Measurements from ENCODE around the gene RIN3.
A peak's percentile ranks its signal among the peaks of the same experiment; 100 is the strongest.

Gene RIN3

DNA sequence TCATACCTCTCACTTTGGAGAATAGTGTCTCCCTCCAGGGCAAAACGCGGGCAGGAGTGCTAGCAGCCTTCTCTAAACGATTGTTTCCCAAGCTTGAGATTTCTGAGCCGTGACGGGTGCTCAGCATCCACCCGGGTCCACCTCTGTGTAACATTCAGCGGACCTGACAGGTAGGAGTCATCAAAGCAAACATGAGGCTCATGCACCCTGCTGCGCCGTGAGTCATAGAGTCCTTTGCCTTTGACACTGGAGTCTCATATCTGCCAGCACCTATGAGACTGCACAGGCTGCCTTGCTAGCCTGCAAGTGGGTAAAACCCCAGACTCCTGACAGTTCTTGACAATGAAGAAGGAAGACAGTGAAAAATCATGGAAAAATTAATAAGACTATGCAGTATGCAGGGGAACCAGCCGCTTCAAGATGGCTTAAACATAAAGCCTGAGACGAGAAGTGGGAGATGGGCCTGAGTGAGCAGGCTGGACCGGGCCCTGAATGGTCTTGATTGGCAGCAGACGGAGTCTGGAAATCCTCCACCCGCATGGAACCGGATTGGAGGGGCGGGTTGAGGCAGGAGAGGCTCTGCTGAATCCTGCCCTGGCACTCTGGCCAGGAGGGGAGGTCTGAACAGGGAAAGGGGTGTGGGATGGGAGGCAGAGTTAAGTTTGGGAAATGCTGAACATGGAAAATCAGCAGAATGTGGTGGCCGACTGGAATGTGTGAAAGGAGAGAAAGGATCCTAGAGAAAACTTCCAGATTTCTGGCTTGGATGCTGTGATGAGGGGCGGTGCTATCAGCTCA is 180.6 kb downstream of the RIN3 start:
- DNase-seq = no peak
- peaks cover 13% of the 10 kb centered on the region for H3K4me1 Mint-ChIP-seq

DNA sequence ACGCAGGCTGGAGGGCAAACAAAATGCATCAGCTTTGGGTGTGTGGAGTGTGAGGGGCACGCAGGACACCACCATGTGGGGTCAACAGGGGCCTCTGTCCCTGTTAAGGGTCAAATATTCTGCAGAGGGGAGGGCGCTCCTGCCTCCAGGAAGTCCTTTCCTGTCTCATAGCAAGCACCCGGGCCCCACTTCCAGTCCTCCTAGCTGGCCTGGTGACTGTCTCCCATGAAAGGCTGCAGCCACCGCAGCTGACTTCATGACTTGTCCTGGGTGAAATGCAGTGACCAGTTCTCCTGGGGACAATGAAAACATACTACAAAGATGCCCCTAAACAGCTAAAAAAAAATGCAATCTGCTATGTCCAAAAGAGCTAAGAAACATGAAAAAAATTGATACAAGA is 181.2 kb downstream of the RIN3 start:
- Mint-ChIP-seq H3K9me3 (no peaks in the 10 kb centered on the region), H3K4me1 (peaks cover 13% of the 10 kb centered on the region), H3K4me3 (no peak overlapping the region), H3K27ac (peak overlapping the region; percentile 15), H3K36me3 (ENCODE audit: low read depth) (no peaks in the 10 kb centered on the region), H3K27me3 (ENCODE audit: low read depth, poor library complexity) (peaks cover 54% of the 10 kb centered on the region)
- DNase-seq = no peak
- TF ChIP-seq, protein P1, sequence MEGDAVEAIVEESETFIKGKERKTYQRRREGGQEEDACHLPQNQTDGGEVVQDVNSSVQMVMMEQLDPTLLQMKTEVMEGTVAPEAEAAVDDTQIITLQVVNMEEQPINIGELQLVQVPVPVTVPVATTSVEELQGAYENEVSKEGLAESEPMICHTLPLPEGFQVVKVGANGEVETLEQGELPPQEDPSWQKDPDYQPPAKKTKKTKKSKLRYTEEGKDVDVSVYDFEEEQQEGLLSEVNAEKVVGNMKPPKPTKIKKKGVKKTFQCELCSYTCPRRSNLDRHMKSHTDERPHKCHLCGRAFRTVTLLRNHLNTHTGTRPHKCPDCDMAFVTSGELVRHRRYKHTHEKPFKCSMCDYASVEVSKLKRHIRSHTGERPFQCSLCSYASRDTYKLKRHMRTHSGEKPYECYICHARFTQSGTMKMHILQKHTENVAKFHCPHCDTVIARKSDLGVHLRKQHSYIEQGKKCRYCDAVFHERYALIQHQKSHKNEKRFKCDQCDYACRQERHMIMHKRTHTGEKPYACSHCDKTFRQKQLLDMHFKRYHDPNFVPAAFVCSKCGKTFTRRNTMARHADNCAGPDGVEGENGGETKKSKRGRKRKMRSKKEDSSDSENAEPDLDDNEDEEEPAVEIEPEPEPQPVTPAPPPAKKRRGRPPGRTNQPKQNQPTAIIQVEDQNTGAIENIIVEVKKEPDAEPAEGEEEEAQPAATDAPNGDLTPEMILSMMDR (IDR thresholded peaks at IDR 0.05) = no peak

More for the DNA sequence above, 180.6 kb downstream of the RIN3 start:
- TF ChIP-seq, protein P1 (IDR thresholded peaks at IDR 0.05) = no peak
- H3K27ac Mint-ChIP-seq = peak overlapping the region; percentile 15
- no peak overlapping the region for H3K4me3 Mint-ChIP-seq
- no peaks in the 10 kb centered on the region for H3K9me3 Mint-ChIP-seq
- peaks cover 60% of the 10 kb centered on the region for H3K27me3 Mint-ChIP-seq (ENCODE audit: low read depth, poor library complexity)
- H3K36me3 Mint-ChIP-seq (ENCODE audit: low read depth) = no peaks in the 10 kb centered on the region

DNA sequence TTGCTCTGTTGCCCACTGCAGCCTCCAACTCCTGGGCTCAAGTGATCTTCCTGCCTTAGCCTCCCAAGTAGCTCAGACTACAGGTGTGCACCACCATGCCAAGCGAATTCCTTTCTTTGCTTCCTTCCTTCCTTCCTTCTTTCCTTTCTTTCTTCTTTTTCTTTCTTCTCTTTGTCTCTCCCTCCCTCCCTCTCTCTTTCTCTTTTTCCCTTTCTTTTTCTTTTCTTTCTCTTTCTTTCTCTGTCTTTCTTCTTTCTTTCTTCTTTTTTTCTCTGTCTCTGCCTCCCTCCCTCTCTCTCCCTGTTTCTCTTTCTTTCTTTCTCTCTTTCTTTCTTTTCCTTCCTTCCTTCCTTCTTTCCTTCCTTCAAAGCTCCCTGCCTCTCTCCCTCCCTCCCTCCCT is 182.0 kb downstream of the RIN3 start:
- Mint-ChIP-seq H3K27ac (no peak overlapping the region), H3K4me1 (peaks cover 13% of the 10 kb centered on the region), H3K27me3 (ENCODE audit: low read depth, poor library complexity) (peaks cover 46% of the 10 kb centered on the region), H3K4me3 (no peak overlapping the region), H3K9me3 (no peaks in the 10 kb centered on the region), H3K36me3 (ENCODE audit: low read depth) (no peaks in the 10 kb centered on the region)
- TF ChIP-seq, protein P1 (IDR thresholded peaks at IDR 0.05) = no peak
- DNase-seq = no peak

DNA sequence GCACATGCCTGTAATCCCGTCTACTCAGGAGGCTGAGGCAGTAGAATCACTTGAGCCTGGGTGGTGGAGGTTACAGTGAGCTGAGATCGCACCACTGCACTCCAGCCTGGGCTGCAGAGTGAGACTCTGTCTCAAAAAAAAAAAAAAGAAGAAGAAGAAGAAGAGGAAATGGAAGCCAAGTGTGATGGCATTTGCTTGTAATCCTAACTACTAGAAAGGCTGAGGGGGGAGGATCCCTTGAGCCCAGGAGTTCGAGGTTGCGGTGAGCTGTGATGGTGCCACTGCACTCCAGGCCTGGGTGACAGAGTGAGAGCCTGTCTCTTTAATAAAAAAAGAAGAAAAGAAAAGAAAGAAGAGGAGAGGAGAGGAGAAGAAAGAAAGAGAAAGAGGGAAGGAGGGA is 182.8 kb downstream of the RIN3 start:
- H3K4me3 Mint-ChIP-seq = no peak overlapping the region
- H3K4me1 Mint-ChIP-seq = peaks cover 13% of the 10 kb centered on the region
- H3K36me3 Mint-ChIP-seq (ENCODE audit: low read depth) = no peaks in the 10 kb centered on the region
- TF ChIP-seq, protein P1 (IDR thresholded peaks at IDR 0.05) = no peak
- H3K27me3 Mint-ChIP-seq (ENCODE audit: low read depth, poor library complexity) = peaks cover 41% of the 10 kb centered on the region
- no peak overlapping the region for H3K27ac Mint-ChIP-seq
- no peaks in the 10 kb centered on the region for H3K9me3 Mint-ChIP-seq
- DNase-seq = no peak

DNA sequence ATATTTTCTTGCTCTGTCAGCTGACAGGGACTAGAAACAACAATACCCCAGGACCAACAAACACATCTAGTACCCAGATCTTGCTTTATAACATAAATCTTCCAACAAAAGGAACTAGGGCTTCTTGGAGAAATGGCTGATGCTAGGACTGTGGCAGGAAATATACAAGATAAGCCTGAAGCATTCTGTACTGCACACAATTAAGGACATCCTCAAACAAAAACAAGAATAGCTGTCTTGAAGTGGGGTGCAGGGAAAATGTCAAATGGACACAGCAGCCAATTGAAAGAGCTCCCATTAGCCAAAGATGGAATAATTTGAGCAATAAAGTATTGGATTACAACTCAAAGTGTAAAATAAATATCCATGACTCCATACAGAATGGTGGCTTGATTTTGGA is 184.8 kb downstream of the RIN3 start:
- Mint-ChIP-seq H3K9me3 (no peaks in the 10 kb centered on the region), H3K4me3 (no peak overlapping the region), H3K27me3 (ENCODE audit: low read depth, poor library complexity) (peaks cover 38% of the 10 kb centered on the region), H3K36me3 (ENCODE audit: low read depth) (peaks cover 3% of the 10 kb centered on the region), H3K4me1 (peaks cover 13% of the 10 kb centered on the region), H3K27ac (no peak overlapping the region)
- TF ChIP-seq, protein P1 (IDR thresholded peaks at IDR 0.05) = no peak
- no peak for DNase-seq

DNA sequence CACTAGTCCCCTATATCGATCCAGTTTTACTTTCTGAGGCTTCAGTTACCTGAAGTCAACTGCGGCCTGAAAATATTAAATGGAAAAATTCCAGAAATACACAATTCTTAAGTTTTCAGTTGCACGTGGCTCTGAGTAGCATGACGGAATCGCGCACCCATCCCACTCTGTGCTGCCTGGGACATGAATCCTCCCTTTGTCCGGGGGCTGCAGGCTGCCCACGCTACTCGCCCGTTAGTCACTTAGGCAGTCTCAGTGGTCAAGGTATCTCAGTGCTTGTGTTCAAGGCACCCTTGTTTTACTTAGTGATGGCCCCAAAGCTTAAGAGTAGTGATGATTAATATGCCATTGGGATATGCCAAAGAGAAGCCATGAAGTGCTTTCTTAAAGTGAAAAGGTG is 188.2 kb downstream of the RIN3 start:
- peaks cover 12% of the 10 kb centered on the region for H3K4me1 Mint-ChIP-seq
- H3K9me3 Mint-ChIP-seq = no peaks in the 10 kb centered on the region
- H3K36me3 Mint-ChIP-seq (ENCODE audit: low read depth) = peaks cover 31% of the 10 kb centered on the region
- peaks cover 13% of the 10 kb centered on the region for H3K27me3 Mint-ChIP-seq (ENCODE audit: low read depth, poor library complexity)
- H3K4me3 Mint-ChIP-seq = no peak overlapping the region
- no peak overlapping the region for H3K27ac Mint-ChIP-seq
- no peak for DNase-seq
- TF ChIP-seq, protein P1 (IDR thresholded peaks at IDR 0.05) = no peak
